H9 (cell line): Measurements from ENCODE around the gene EMX2. TPM values are rescaled to one million over a fixed set of nuclear protein-coding genes. Genes with fewer than 3 reads are reported as not detected.

Experiments
- DNase-seq: peaks from one replicate; pipeline ENCODE4 v3.0.0-alpha.2; 2017
- H2AFZ ChIP-seq: one replicate; pipeline ENCODE4 v1.6.1; 2013; ENCODE audit warnings: mild to moderate bottlenecking, low read length, control low read depth, moderate library complexity
- H2AK5ac ChIP-seq: 2 replicates; pipeline ENCODE4 v1.6.1; 2013; ENCODE audit warnings: low read length, control low read depth, mixed read lengths; ENCODE audit not compliant: insufficient read length
- H2BK120ac ChIP-seq: one replicate; pipeline ENCODE4 v1.6.1; 2013; ENCODE audit warnings: low read depth, mild to moderate bottlenecking, low read length, control low read depth, inconsistent platforms; ENCODE audit not compliant: poor library complexity, severe bottlenecking
- H2BK12ac ChIP-seq: 2 replicates; pipeline ENCODE4 v1.6.1; 2013; ENCODE audit warnings: low read length, control low read depth, mixed read lengths, low read depth; ENCODE audit not compliant: insufficient read length
- H2BK15ac ChIP-seq: 2 replicates; pipeline ENCODE4 v1.6.1; 2013; ENCODE audit warnings: low read depth, low read length, control low read depth
- H2BK20ac ChIP-seq: one replicate; pipeline ENCODE4 v1.6.1; 2013; ENCODE audit warnings: low read depth, mild to moderate bottlenecking, low read length, control low read depth, inconsistent platforms; ENCODE audit not compliant: poor library complexity, severe bottlenecking
- H2BK5ac ChIP-seq: 2 replicates; pipeline ENCODE4 v1.6.1; 2013; ENCODE audit warnings: low read length, control low read depth, mixed read lengths; ENCODE audit not compliant: insufficient read length
- H3K14ac ChIP-seq: 2 replicates; pipeline ENCODE4 v1.6.1; 2013; ENCODE audit warnings: low read length, control low read depth; ENCODE audit not compliant: insufficient read depth
- H3K18ac ChIP-seq: 2 replicates; pipeline ENCODE4 v1.6.1; 2013; ENCODE audit warnings: low read depth, mild to moderate bottlenecking, mixed read lengths, low read length, control low read depth; ENCODE audit not compliant: insufficient read length
- H3K23ac ChIP-seq: 2 replicates; pipeline ENCODE4 v1.6.1; 2013; ENCODE audit warnings: low read length, control low read depth, mixed read lengths, low read depth; ENCODE audit not compliant: insufficient read length
- H3K23me2 ChIP-seq: 2 replicates; pipeline ENCODE4 v1.6.1; 2013; ENCODE audit warnings: low read depth, mild to moderate bottlenecking, mixed read lengths, low read length, control low read depth; ENCODE audit not compliant: insufficient read length, poor library complexity, severe bottlenecking
- H3K27ac ChIP-seq: 2 replicates; pipeline ENCODE4 v1.5.1; 2013; ENCODE audit warnings: low read length, control low read depth, mixed read lengths, low read depth; ENCODE audit not compliant: insufficient read length
- H3K27me3 ChIP-seq: 2 replicates; pipeline ENCODE4 v1.6.1; 2013; ENCODE audit warnings: low read length, control low read depth, inconsistent platforms; ENCODE audit not compliant: insufficient read depth
- H3K4ac ChIP-seq: 2 replicates; pipeline ENCODE4 v1.6.1; 2013; ENCODE audit warnings: low read depth, mild to moderate bottlenecking, control low read depth, inconsistent platforms, low read length, moderate library complexity
- H3K4me1 ChIP-seq: 2 replicates; pipeline ENCODE4 v1.6.1; 2013; ENCODE audit warnings: low read length, control low read depth, inconsistent platforms; ENCODE audit not compliant: insufficient read depth
- H3K4me2 ChIP-seq: 2 replicates; pipeline ENCODE4 v1.6.1; 2013; ENCODE audit warnings: low read length, control low read depth, mixed read lengths; ENCODE audit not compliant: insufficient read length, insufficient read depth
- H3K56ac ChIP-seq: 2 replicates; pipeline ENCODE4 v1.6.1; 2013; ENCODE audit warnings: low read depth, mild to moderate bottlenecking, mixed read lengths, low read length, control low read depth; ENCODE audit not compliant: insufficient read length
- H3K79me1 ChIP-seq: 2 replicates; pipeline ENCODE4 v1.6.1; 2013; ENCODE audit warnings: low read depth, mild to moderate bottlenecking, moderate library complexity, low read length, control low read depth, inconsistent platforms; ENCODE audit not compliant: insufficient read depth, poor library complexity, severe bottlenecking
- H3K79me2 ChIP-seq: 2 replicates; pipeline ENCODE4 v1.6.1; 2013; ENCODE audit warnings: low read length, control low read depth, inconsistent platforms; ENCODE audit not compliant: insufficient read depth
- H3K9ac ChIP-seq: 2 replicates; pipeline ENCODE4 v1.6.1; 2013; ENCODE audit warnings: low read length, control low read depth, mixed read lengths; ENCODE audit not compliant: insufficient read length; ENCODE audit errors: extremely low read depth
- H3K9me3 ChIP-seq: one replicate; pipeline ENCODE4 v1.6.1; 2013; ENCODE audit warnings: low read depth, low read length, inconsistent platforms; ENCODE audit not compliant: control insufficient read depth
- H3T11ph ChIP-seq: one replicate; pipeline ENCODE4 v1.6.1; 2013; ENCODE audit warnings: mild to moderate bottlenecking, low read length, control low read depth, inconsistent platforms
- H4K20me1 ChIP-seq: one replicate; pipeline ENCODE4 v1.6.1; 2013; ENCODE audit not compliant: control insufficient read depth, insufficient read length, insufficient read depth
- H4K5ac ChIP-seq: 2 replicates; pipeline ENCODE4 v1.6.1; 2013; ENCODE audit warnings: low read depth, mild to moderate bottlenecking, mixed read lengths, low read length, control low read depth; ENCODE audit not compliant: insufficient read length
- H4K8ac ChIP-seq: replicated peaks from 2 replicates; pipeline ENCODE4 v1.6.1; 2013; ENCODE audit warnings: low read length, control low read depth, mixed read lengths, low read depth; ENCODE audit not compliant: insufficient read length
- H4K91ac ChIP-seq: 2 replicates; pipeline ENCODE4 v1.6.1; 2013; ENCODE audit warnings: low read depth, mild to moderate bottlenecking, moderate library complexity, mixed read lengths, low read length, control low read depth; ENCODE audit not compliant: insufficient read length
- H3K27ac Mint-ChIP-seq, 3 experiments: 2 replicates in 2 of 3; 3 replicates in 1 of 3; pipeline ENCODE4 v1.8.0; 2020 to 2021; ENCODE audit warnings: mixed read lengths in 3 of 3, mild to moderate bottlenecking in 1 of 3, moderate library complexity in 1 of 3
- H3K27me3 Mint-ChIP-seq: 2 replicates; pipeline ENCODE4 v1.8.0; 2021; ENCODE audit warnings: low read depth, mild to moderate bottlenecking, moderate library complexity, mixed read lengths
- H3K36me3 Mint-ChIP-seq, 3 experiments: 2 replicates in 2 of 3; 3 replicates in 1 of 3; pipeline ENCODE4 v1.8.0; 2020 to 2021; ENCODE audit warnings: low read depth in 3 of 3, mixed read lengths in 3 of 3; ENCODE audit not compliant: insufficient read depth in 1 of 3
- H3K4me1 Mint-ChIP-seq, 2 experiments: 2 replicates each; pipeline ENCODE4 v1.8.0; 2020; ENCODE audit warnings: mixed read lengths in 2 of 2
- H3K4me3 Mint-ChIP-seq, 2 experiments: 2 replicates in 1 of 2; 3 replicates in 1 of 2; pipeline ENCODE4 v1.8.0; 2020 to 2021; ENCODE audit warnings: mild to moderate bottlenecking in 2 of 2, mixed read lengths in 2 of 2, moderate library complexity in 1 of 2
- H3K9me3 Mint-ChIP-seq, 2 experiments: 2 replicates in 1 of 2; 3 replicates in 1 of 2; pipeline ENCODE4 v1.8.0; 2020; ENCODE audit warnings: mild to moderate bottlenecking in 2 of 2, mixed read lengths in 2 of 2, moderate library complexity in 1 of 2
- CTCF ChIP-seq: fragments of 200-600 bp; sonication (generic); conservative IDR thresholded peaks from 3 replicates; pipeline ENCODE4 v1.8.0; 2021; ENCODE audit warnings: antibody characterized with exemption, mild to moderate bottlenecking
- WGBS: extraction: QIAGEN DNeasy Blood & Tissue Kit; methylation state at CpG from one replicate; pipeline ENCODE4 v1.1.7; 2013; ENCODE audit warnings: missing lambda C conversion rate, low lambda C conversion rate, mixed read lengths; ENCODE audit not compliant: insufficient read length; ENCODE audit errors: extremely low coverage; 5-methylcytosine and 5-hydroxymethylcytosine counted together
- total RNA-seq: library from RNA; stranded (reverse); gene quantifications from 2 replicates; pipeline ENCODE4 v1.2.1, GENCODE V29; 2021

The EMX2 gene
- total RNA-seq, 1 experiment from 2014 or later: not detected

GRCh38 chr10:117530791-117531190 lies 11.8 kb upstream of the EMX2 start:
- H3K27ac ChIP-seq: no peak overlapping the region
- no peak overlapping the region for H4K5ac ChIP-seq
- H4K8ac ChIP-seq: no peak overlapping the region
- Mint-ChIP-seq H3K9me3 (peaks cover 0 to 2% of the 10 kb centered on the region in 2 experiments; a peak in 3 of 5 replicates), H3K4me1 (peaks cover 7 to 28% of the 10 kb centered on the region in 2 experiments; a peak in 3 of 4 replicates), H3K36me3 (no peaks in the 10 kb centered on the region), H3K27ac (no peak overlapping the region), H3K4me3 (no peak overlapping the region), H3K27me3 (peaks cover 98% of the 10 kb centered on the region)
- no peak overlapping the region for H2AK5ac ChIP-seq
- peaks cover 57% of the 10 kb centered on the region for H3K27me3 ChIP-seq
- no CpG with 5 or more reads among the region's 4 CpGs for WGBS
- H3K79me2 ChIP-seq: no peaks in the 10 kb centered on the region
- no peak overlapping the region for H2BK15ac ChIP-seq
- H2AFZ ChIP-seq: no peak overlapping the region
- no peaks in the 10 kb centered on the region for H3K23me2 ChIP-seq
- peak; percentile 4 for DNase-seq
- H2BK12ac ChIP-seq: no peak overlapping the region
- no peak overlapping the region for H3T11ph ChIP-seq
- no peak overlapping the region for H2BK120ac ChIP-seq
- H4K20me1 ChIP-seq: peaks cover 3% of the 10 kb centered on the region
- no peak overlapping the region for H3K56ac ChIP-seq
- H3K4me1 ChIP-seq: no peaks in the 10 kb centered on the region
- no peak overlapping the region for H3K18ac ChIP-seq
- H2BK20ac ChIP-seq: no peak overlapping the region
- H3K79me1 ChIP-seq: no peaks in the 10 kb centered on the region
- H3K9ac ChIP-seq: no peak overlapping the region
- no peak overlapping the region for H3K4me2 ChIP-seq
- no peak overlapping the region for H3K14ac ChIP-seq
- no peak overlapping the region for H3K4ac ChIP-seq
- no peak overlapping the region for H3K23ac ChIP-seq
- TF ChIP-seq CTCF: no peak
- no peak overlapping the region for H4K91ac ChIP-seq
- no peak overlapping the region for H2BK5ac ChIP-seq
- H3K9me3 ChIP-seq: no peaks in the 10 kb centered on the region
